Rectal smooth muscle tissue (tissue), 1 donor: ENCODE results near the gene PLSCR1.

ENCODE experiments used
- H3K27ac ChIP-seq: one replicate; pipeline ENCODE4 v1.7.0; 2013; ENCODE audit warnings: low read depth, low read length, inconsistent platforms
- H3K27me3 ChIP-seq: one replicate; pipeline ENCODE4 v1.7.0; 2013; ENCODE audit warnings: low read length; ENCODE audit not compliant: control insufficient read depth, insufficient read depth
- H3K36me3 ChIP-seq: one replicate; pipeline ENCODE4 v1.7.0; 2013; ENCODE audit warnings: low read length; ENCODE audit not compliant: control insufficient read depth, insufficient read depth
- H3K4me1 ChIP-seq: one replicate; pipeline ENCODE4 v1.7.0; 2013; ENCODE audit warnings: low read length; ENCODE audit not compliant: control insufficient read depth, insufficient read depth
- H3K4me3 ChIP-seq: one replicate; pipeline ENCODE4 v1.7.0; 2013; ENCODE audit warnings: low read length
- H3K9ac ChIP-seq: one replicate; pipeline ENCODE4 v1.7.0; 2013; ENCODE audit warnings: low read length

PLSCR1 gene

DNA sequence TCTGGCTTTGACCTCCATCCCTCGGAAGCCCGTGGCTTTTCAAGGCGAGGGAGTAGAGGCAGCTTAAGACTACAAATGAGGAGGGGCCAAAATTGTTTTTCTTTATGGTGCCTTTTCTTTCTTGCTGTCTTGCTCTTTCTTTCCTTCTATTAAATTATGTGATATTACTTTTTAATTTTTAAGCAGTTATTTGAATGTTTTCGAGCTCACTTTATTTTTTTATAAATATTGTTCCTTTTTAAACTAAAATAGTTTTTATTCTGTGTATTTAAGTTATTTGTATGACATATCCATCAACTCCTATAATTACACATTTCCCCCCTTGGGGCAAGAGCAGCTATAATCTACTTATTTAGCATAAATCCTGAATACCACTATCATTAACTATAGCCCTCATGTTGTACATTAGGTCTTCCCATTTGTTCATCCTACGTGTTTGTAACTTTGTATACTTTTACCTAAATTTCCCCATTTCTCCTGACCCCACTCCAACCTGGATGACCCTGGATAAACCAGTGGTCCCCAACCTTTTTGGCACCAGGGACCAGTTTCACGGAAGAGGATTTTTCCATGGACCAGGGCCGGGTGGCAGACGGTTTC, 622 bp upstream of the PLSCR1 start:
- Histone ChIP-seq H3K27ac (peak overlapping the region; percentile 97), H3K9ac (peak overlapping the region; percentile 89), H3K36me3 (no peaks in the 10 kb centered on the region)

DNA sequence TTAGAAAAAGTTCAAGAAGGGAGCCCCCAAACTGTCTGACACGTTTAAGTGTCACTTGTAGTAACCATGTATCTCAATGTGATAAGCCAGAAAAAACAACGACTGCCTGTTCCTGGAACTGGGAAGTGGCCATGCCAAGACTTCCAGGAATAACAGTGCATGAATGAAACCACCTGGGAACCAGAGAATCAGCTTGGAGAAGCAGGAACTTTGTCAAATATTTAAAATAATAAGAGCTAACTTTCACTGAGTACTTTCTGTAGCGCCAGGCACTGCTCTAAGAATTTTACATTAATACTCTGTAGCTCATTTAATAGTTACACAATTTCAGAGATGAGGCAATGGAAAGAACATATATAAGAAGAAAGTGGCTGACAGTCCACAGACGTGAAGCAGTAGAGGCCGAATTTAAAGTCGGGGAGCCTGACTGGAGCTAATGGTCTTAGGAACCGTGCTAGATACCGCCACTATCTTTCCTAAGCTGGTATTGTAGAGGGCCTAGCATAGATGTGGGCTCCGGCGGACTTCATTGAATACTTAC, 876 bp downstream of the PLSCR1 start:
- H3K4me3 ChIP-seq: peak overlapping the region; percentile 93
- H3K9ac ChIP-seq: peak overlapping the region; percentile 89
- H3K4me1 ChIP-seq: peaks cover 6% of the 10 kb centered on the region
- H3K36me3 ChIP-seq: no peaks in the 10 kb centered on the region
- H3K27me3 ChIP-seq: no peaks in the 10 kb centered on the region
- peak overlapping the region; percentile 97 for H3K27ac ChIP-seq

More for the DNA sequence above, 622 bp upstream of the PLSCR1 start:
- Histone ChIP-seq H3K4me3 (peak overlapping the region; percentile 93), H3K27me3 (no peaks in the 10 kb centered on the region), H3K4me1 (peaks cover 6% of the 10 kb centered on the region)

DNA sequence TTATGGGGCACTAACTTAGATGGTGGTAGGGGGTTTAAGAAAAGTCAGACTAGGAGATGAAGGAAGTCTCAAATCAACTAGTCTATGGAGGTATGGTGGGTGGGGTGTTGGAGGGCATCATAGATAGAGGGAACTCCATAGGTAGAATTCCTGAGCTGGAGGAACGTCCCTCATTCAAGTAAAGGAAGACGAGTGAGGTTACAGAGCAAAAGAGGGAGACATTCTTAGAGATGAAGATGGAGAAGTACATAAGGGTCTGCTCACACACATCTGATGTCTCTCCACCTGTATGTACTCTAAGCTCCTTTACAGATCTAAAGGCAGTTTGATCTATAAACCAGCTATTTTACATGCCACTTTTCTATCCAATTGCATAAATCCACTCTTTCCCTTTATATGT, 1.4 kb downstream of the PLSCR1 start:
- Histone ChIP-seq H3K4me3 (peak overlapping the region; percentile 93), H3K27me3 (no peaks in the 10 kb centered on the region), H3K4me1 (peaks cover 6% of the 10 kb centered on the region), H3K36me3 (no peaks in the 10 kb centered on the region), H3K9ac (peak overlapping the region; percentile 16), H3K27ac (peak overlapping the region; percentile 97)

DNA sequence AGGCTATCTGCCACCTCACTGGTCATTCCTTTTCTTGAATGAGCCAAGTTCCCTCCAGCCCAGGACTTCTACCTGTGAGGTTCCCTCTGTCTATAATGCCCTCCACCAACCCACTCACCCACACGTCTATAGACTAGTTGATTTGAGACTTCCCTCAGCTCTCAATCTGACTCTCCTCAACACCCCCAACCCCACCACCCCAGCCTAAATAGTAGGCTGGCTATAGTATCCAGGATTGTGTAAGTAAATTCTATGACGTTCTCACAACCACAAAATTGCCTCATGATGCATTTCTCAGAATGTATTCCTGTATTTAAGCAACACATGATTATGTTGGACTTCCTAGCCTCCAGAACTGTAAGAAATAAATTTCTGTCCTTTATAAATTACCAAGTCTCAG, 2.2 kb downstream of the PLSCR1 start:
- Histone ChIP-seq H3K4me1 (peaks cover 6% of the 10 kb centered on the region), H3K27me3 (no peaks in the 10 kb centered on the region), H3K4me3 (peak overlapping the region; percentile 36), H3K9ac (no peak overlapping the region), H3K27ac (peak overlapping the region; percentile 51), H3K36me3 (no peaks in the 10 kb centered on the region)

DNA sequence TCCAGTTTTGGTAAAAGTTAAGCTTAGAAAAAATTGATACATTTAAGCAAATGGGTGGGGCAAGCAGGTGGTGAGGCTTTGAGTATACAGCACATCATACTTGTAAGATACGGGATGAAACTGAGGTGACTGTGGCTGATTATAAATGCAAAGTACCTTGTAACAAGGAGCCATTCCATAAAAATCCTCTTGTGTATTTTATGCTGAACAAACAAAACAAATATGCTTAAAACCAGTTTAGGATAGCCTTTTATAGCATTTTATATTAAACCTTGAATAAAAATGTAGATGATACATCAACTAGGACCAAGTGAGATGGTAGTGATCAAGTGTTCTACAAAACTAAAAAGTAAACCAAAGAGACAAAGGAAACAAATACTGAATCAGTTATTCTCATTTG, 3.4 kb downstream of the PLSCR1 start:
- no peak overlapping the region for H3K9ac ChIP-seq
- H3K4me3 ChIP-seq: no peak overlapping the region
- H3K4me1 ChIP-seq: peaks cover 6% of the 10 kb centered on the region
- peak overlapping the region; percentile 3 for H3K27ac ChIP-seq
- H3K36me3 ChIP-seq: no peaks in the 10 kb centered on the region
- no peaks in the 10 kb centered on the region for H3K27me3 ChIP-seq

DNA sequence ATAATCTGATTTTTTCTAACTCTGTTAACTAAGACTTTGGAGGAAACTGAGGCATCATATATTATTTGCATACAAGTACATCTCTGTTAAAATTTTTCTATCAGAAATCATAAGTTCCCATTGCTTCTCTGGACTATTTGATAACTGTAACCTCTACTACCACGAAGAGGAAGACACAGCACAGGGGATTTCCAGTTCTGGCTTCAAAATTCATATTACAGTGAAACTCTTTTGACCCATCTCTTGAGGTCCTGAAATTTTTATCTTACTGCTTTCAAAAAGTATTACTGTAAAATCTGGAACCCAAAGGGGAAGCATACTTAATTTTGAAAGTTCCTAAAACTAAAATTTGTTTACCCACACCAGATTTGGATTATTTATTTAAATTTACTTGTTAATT, 4.2 kb downstream of the PLSCR1 start:
- peaks cover 6% of the 10 kb centered on the region for H3K4me1 ChIP-seq
- H3K36me3 ChIP-seq: no peaks in the 10 kb centered on the region
- H3K4me3 ChIP-seq: no peak overlapping the region
- no peak overlapping the region for H3K9ac ChIP-seq
- no peak overlapping the region for H3K27ac ChIP-seq
- no peaks in the 10 kb centered on the region for H3K27me3 ChIP-seq

DNA sequence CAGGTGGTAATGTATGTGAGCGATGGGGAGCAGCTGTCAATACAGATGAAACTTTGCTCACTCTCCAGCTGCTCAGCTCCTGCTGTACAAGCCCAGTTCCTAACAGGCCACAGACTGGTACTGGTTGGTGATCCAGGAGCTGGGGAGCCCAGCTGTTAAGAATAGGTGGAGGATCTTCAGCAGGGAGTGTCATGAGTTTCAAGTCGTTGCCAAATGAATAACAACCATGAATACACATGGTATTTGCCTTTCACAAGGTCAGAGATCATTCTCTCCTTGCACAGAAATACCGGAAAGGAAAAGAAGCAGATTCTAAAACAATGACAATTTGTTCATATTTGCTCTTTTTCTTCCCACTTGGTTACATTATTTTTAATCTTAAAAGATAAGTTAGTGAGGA, 5.1 kb downstream of the PLSCR1 start:
- Histone ChIP-seq H3K27me3 (no peaks in the 10 kb centered on the region), H3K27ac (no peak overlapping the region), H3K36me3 (no peaks in the 10 kb centered on the region), H3K4me1 (peaks cover 6% of the 10 kb centered on the region), H3K9ac (no peak overlapping the region), H3K4me3 (no peak overlapping the region)

DNA sequence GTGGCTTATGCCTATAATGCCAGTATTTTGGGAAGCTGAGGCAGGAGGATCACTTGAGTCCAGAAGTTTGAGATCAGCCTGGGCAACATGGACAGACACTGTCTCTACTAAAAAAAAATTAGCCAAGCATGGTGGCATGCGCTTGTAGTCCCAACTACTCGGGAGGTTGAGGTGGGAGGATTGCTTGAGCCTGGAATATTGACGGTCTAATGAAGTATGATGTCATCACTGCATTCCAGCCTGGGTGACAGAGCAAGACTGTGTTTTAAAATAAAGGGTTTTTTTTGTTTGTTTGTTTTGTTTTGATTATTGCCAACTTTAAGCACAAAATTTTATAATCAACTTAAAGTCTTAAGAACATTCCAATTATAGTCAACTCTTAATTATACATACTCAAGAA, 6.8 kb downstream of the PLSCR1 start:
- H3K4me3 ChIP-seq: no peak overlapping the region
- no peaks in the 10 kb centered on the region for H3K27me3 ChIP-seq
- H3K36me3 ChIP-seq: no peaks in the 10 kb centered on the region
- no peak overlapping the region for H3K9ac ChIP-seq
- peaks cover 4% of the 10 kb centered on the region for H3K4me1 ChIP-seq
- no peak overlapping the region for H3K27ac ChIP-seq

DNA sequence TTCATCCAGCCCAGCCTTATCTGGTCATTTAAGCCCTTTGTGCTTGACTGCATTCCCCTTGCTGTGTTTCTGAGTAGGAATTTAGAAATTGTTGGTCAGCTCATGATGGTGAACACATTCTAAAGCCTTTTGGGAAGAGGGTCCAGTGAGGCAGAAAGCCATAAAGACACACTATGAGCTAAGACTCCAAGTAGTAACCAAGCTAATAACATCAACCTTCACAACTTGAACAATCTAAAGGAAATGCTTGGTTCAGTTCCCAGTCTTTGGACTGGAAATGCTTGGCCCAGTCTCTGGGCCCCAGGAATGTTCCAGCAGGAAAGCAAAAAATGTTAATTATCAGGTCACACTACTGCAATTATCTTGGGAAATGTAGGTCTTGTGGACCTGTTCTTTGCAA, 7.7 kb downstream of the PLSCR1 start:
- no peaks in the 10 kb centered on the region for H3K36me3 ChIP-seq
- H3K4me1 ChIP-seq: peaks cover 2% of the 10 kb centered on the region
- H3K4me3 ChIP-seq: no peak overlapping the region
- H3K9ac ChIP-seq: no peak overlapping the region
- H3K27me3 ChIP-seq: no peaks in the 10 kb centered on the region
- no peak overlapping the region for H3K27ac ChIP-seq

DNA sequence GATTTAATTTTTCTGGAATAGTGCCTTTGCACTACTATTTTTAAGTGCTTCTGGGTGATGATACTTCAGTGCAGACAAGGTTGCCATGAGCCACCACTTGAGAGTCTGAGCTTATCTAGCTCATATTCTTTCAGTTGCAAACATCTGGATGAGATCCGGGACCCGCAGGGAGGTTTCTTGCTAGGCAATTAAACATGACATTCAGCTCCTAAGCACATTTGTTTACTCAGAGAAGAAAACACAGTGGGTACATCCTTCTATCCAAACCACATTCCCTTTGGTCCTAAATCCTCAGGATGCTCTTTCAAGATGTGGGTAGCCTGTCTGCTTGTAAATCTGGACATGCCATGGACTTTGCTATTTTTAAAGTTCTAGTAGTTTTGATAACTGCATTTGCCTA, 12.0 kb downstream of the PLSCR1 start:
- no peaks in the 10 kb centered on the region for H3K36me3 ChIP-seq
- no peak overlapping the region for H3K4me3 ChIP-seq
- no peaks in the 10 kb centered on the region for H3K27me3 ChIP-seq
- no peak overlapping the region for H3K9ac ChIP-seq
- no peak overlapping the region for H3K27ac ChIP-seq
- H3K4me1 ChIP-seq: no peaks in the 10 kb centered on the region

DNA sequence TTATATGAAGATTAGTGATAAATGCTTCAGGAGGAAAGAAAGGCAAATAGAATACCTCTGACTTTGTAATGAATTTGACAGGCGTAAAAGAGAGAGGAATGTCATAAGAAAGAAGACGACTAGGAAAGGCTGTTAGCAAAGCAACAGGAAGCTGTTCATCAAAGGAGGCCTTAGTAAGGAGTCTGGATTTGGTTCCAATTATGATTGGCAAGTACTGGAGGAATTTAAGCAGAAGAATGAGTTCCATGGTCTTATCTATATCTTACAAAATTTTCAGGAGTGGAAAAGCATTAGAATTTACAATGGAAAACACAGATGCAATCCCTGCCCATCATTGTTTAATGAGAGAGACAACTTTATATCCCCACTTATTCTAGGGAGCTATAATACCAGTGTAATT, 13.8 kb downstream of the PLSCR1 start:
- H3K4me1 ChIP-seq: no peaks in the 10 kb centered on the region
- no peak overlapping the region for H3K4me3 ChIP-seq
- H3K9ac ChIP-seq: no peak overlapping the region
- H3K27me3 ChIP-seq: no peaks in the 10 kb centered on the region
- no peak overlapping the region for H3K27ac ChIP-seq
- H3K36me3 ChIP-seq: no peaks in the 10 kb centered on the region

DNA sequence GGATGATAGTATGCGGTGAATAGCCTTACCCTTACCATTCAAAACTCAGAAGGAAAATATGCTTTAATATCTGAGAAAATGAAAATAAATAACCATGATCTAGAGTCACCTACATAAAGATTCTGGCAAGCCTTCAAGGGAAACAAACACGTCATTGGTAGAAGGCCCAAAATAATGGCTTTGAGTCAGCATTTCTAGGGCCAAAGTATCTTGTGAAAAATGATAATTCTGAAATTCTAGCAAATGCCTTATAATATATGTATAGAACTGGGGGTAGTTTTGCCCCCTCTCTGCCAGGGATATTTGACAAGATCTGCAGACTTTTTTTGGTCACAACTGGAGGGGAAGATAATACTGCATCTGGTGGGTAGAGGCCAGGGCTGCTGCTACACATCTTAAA, 15.4 kb downstream of the PLSCR1 start:
- Histone ChIP-seq H3K4me3 (no peak overlapping the region), H3K4me1 (no peaks in the 10 kb centered on the region), H3K27me3 (no peaks in the 10 kb centered on the region), H3K27ac (no peak overlapping the region), H3K9ac (no peak overlapping the region), H3K36me3 (no peaks in the 10 kb centered on the region)

DNA sequence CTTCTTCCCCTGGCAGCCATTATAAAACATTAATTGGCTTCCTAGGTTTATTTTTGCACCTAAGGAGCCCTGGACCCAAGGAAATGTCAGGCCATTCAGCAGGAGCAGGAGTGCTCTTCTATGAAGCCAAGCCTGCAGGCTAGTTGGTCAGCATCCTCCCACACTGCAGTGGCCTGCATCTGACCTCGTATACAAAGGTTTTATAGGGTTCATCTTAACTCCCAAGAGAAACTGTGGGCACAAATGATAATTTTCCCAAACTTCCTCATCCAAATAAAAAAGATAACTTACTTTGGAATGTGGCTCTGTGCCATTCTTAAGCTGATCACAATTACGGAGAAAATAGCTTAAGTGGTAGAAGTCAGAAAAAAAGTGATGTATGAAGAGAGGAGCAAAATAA, 19.4 kb downstream of the PLSCR1 start:
- Histone ChIP-seq H3K9ac (no peak overlapping the region), H3K4me1 (no peaks in the 10 kb centered on the region), H3K27me3 (no peaks in the 10 kb centered on the region), H3K27ac (no peak overlapping the region), H3K4me3 (no peak overlapping the region), H3K36me3 (no peaks in the 10 kb centered on the region)
